IPS-18a (cell line): Measurements from ENCODE around the gene TMEM178A.
A peak's percentile ranks its signal among the peaks of the same experiment; 100 is the strongest.
"Not testable (repeated sequence)": the region's sequence is repeated elsewhere in the genome, so short reads cannot be mapped to it uniquely, and the experiment has no call there.

Experiments
- H3K27ac ChIP-seq: one replicate; pipeline ENCODE4 v1.5.1; 2013; ENCODE audit warnings: low read length
- H3K27me3 ChIP-seq: one replicate; pipeline ENCODE4 v1.6.1; 2013; ENCODE audit warnings: mild to moderate bottlenecking, low read length; ENCODE audit not compliant: control insufficient read depth, insufficient read depth
- H3K36me3 ChIP-seq: one replicate; pipeline ENCODE4 v1.6.1; 2013; ENCODE audit warnings: low read depth, low read length; ENCODE audit not compliant: control insufficient read depth
- H3K4me1 ChIP-seq: one replicate; pipeline ENCODE4 v1.6.1; 2013; ENCODE audit warnings: low read depth, low read length; ENCODE audit not compliant: control insufficient read depth
- H3K4me3 ChIP-seq: one replicate; pipeline ENCODE4 v1.5.1; 2013; ENCODE audit warnings: low read length
- H3K9ac ChIP-seq: one replicate; pipeline ENCODE4 v1.6.1; 2013; ENCODE audit warnings: mild to moderate bottlenecking, low read length, moderate library complexity
- H3K9me3 ChIP-seq: one replicate; pipeline ENCODE4 v1.6.1; 2013; ENCODE audit warnings: low read depth, low read length; ENCODE audit not compliant: control insufficient read depth

Gene TMEM178A

DNA sequence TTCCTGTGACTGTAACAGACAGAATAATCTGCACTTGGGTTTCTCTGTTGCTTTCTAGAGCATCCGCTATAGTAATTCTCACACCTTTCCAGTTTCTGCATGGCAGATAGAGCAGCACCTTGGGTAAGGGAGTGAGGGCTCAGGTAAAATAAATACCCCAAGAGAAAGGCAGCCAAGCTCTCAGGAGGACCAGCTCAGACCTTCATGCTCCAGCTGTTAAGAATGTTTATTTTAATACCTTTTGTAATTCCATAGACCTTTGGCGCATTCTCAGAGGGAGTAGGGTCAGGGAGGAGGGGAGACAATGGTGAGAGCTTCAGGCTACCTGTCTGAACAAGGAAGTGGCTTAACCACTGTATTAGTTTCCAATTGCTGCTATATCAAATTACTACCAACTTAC lies 16.2 kb upstream of the TMEM178A start:
- Histone ChIP-seq H3K4me1 (peaks cover 18% of the 10 kb centered on the region), H3K4me3 (no peak overlapping the region)

DNA sequence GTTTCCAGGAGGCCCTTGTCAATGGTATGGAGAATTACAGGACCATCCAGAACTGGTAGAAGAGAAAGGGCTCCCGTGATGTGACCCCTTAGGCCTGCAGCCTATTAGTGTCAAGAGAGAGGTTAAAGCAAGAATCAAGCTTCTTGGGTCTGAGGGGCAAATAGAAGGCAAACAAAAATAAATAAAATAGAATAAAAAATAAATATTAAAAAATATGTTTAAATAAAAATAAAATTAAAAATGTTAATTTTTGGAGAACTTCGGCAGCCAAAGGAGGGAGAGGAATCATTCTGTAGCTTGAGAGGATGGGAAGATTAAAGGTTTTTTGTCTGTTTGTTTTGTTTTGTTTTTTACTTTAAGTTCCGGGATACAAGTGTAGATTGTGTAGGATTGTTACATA lies 15.2 kb upstream of the TMEM178A start:
- no peak overlapping the region for H3K27ac ChIP-seq
- H3K9me3 ChIP-seq = no peaks in the 10 kb centered on the region
- H3K4me1 ChIP-seq = peaks cover 18% of the 10 kb centered on the region
- H3K36me3 ChIP-seq = no peaks in the 10 kb centered on the region
- no peaks in the 10 kb centered on the region for H3K27me3 ChIP-seq
- no peak overlapping the region for H3K4me3 ChIP-seq
- no peak overlapping the region for H3K9ac ChIP-seq

More for the DNA sequence above, 16.2 kb upstream of the TMEM178A start:
- H3K9me3 ChIP-seq = no peaks in the 10 kb centered on the region
- no peaks in the 10 kb centered on the region for H3K27me3 ChIP-seq
- H3K9ac ChIP-seq = no peak overlapping the region
- no peaks in the 10 kb centered on the region for H3K36me3 ChIP-seq
- no peak overlapping the region for H3K27ac ChIP-seq

DNA sequence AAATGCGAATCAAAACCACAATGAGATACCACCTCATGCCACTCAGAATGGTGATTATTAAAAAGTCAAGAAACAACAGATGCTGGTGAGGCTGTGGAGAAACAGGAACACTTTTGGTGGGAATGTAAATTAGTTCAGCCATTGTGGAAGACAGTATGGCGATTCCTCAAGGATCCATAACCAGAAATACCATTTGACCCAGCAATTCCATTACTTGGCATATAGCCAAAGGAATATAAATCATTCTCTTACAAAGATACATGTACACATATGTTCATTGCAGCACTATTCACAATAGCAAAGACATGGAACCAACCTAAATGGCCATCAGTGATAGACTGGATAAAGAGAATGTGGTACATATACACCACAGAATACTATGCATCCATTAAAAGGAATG lies 9.5 kb upstream of the TMEM178A start:
- H3K9me3 ChIP-seq, H3K27ac ChIP-seq, H3K36me3 ChIP-seq, H3K27me3 ChIP-seq, H3K9ac ChIP-seq, H3K4me1 ChIP-seq, H3K4me3 ChIP-seq: not testable (repeated sequence)

DNA sequence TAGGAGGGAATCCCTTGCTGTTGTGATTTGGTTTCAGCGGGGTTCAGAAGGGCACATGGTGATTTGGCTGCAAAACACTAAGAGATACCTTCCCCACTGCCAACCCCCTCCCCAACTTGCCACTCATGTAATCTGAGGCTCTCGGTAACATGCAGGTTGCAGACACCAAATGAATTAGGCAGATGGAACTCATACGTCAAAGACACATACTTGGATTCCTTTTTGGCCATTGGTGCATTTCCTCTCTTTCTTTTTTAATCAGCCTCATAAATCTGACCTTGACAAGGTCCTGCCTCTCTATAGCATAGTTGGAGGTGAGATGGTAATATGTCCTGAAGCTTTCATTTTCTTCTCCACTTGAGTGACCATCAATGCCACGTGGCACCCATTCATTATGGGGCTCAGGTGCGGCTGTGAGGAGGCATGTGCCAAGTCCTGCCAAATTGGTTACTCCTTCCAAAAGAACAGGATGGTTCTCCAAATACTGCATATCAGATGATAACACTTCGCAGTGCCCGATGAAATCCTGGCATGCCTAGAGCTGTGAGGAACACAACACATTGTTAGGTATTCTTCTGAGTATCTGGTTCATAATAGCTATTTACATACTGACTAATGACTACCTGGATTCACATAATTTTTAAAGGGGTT lies 8.3 kb upstream of the TMEM178A start:
- H3K4me3 ChIP-seq = no peak overlapping the region
- H3K9ac ChIP-seq = no peak overlapping the region
- no peak overlapping the region for H3K27ac ChIP-seq
- no peaks in the 10 kb centered on the region for H3K36me3 ChIP-seq
- no peaks in the 10 kb centered on the region for H3K27me3 ChIP-seq
- H3K4me1 ChIP-seq = peaks cover 5% of the 10 kb centered on the region
- no peaks in the 10 kb centered on the region for H3K9me3 ChIP-seq

DNA sequence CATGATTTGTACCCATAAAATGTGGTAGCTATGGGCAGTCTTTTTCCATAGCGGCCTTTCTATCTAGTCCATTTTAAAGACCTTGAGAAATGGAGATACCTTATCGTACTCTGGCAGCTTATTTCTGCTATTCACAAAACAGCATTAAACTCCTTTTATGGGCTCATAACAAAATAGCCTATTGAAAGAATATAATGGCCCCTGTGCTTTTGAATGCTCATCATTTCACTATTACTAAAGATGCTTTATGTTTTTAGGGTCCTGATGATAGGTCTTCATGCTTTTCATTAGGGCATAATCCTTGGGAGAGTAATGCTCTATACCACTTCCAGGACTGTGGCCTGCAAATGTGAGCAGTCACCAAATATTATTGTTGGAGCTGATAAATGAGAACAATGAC lies 7.3 kb upstream of the TMEM178A start:
- Histone ChIP-seq H3K27ac (no peak overlapping the region), H3K4me3 (no peak overlapping the region), H3K36me3 (no peaks in the 10 kb centered on the region), H3K4me1 (peaks cover 5% of the 10 kb centered on the region), H3K9me3 (no peaks in the 10 kb centered on the region), H3K9ac (no peak overlapping the region), H3K27me3 (no peaks in the 10 kb centered on the region)

DNA sequence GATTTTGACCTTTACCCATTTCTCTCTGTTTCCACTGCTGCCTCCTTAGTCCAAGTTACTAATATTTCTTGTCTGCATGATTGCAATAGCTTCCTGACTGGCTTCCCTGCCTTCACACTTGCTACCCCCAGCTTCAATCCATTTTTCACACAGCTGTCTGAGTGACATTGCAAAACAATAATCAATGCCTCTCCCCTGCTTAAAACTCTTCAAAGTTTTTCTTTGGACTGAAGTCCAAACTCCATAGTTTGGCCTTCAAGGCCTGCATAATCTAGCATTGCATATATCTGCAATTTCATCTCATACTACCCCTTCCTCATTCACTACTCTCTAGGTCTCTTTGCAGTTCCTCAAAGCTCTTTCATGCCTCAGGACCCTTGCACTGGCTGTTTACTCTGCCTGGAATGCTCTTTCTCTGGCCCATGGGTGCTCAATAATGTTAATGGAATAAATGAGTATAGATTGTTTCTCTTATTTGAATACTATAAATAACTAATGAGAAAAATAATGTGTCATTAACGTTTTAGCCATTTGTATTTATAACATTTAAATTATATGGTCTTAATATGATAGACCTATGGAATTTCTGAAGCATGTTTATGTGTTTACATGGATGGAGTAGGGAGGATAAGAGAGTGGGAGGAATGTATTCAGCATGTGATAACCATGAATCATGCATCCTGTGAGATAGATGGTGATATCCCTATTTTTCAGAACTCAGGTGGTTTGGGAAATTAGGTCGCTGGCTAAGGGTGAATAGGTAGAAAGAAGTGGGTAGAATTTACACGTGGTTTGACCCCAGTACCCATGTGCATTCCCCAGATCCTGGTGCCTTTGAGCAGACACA lies 5.7 kb upstream of the TMEM178A start:
- Histone ChIP-seq H3K4me1 (peaks cover 5% of the 10 kb centered on the region), H3K36me3 (no peaks in the 10 kb centered on the region), H3K27me3 (peaks cover 13% of the 10 kb centered on the region), H3K9ac (no peak overlapping the region), H3K9me3 (no peaks in the 10 kb centered on the region), H3K4me3 (no peak overlapping the region), H3K27ac (no peak overlapping the region)

DNA sequence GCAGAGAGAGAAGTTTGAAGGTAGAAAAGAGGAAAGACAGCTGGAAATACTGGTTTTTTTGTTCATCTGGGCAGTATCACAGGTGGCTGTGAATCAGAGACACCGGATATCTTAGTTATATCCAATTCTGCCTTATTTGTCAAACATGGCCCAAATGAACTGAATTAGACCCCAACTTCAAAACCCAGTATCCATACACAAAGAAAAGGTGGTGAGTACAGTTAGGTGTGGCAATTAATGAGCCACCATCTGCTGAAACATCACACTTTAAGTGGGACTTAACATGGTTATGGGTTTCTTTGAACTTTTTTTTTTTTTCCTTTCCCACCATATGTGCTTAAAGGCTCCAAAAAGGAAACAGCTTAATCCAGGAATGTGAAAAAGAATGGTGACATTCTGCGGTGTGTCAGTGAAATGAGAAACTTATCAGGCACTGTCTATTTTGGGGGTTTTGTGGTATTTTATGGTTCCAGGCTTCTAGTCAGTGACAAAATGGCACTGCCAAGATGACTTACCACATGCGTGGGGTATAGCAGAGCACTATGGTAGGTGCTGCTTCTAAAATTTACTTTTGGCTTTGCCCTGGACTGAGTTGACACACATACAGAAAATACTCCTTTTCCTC lies 5.0 kb upstream of the TMEM178A start:
- Histone ChIP-seq H3K4me3 (no peak overlapping the region), H3K36me3 (no peaks in the 10 kb centered on the region), H3K4me1 (peaks cover 5% of the 10 kb centered on the region), H3K9ac (no peak overlapping the region), H3K27me3 (peaks cover 13% of the 10 kb centered on the region), H3K27ac (no peak overlapping the region), H3K9me3 (no peaks in the 10 kb centered on the region)

DNA sequence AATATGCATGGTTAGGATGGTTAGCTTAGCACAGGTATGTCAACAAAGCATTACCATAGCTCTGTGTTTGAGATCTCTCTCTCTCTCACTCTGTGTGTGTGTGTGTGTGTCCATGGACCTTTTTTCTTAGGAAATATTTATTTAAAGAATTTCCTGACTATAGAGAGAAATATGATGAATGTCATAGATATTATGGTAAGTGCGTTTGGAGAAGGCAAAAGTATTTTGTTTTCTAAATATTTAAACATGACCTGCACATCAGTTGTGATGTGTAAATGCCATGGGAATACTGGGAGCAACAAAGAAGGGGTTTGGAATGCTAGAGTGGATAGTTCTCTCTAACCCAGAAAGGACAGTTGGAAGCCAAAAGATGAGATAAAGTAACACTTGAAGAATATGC lies 3.9 kb upstream of the TMEM178A start:
- no peaks in the 10 kb centered on the region for H3K36me3 ChIP-seq
- peaks cover 6% of the 10 kb centered on the region for H3K4me1 ChIP-seq
- no peak overlapping the region for H3K27ac ChIP-seq
- peaks cover 18% of the 10 kb centered on the region for H3K27me3 ChIP-seq
- no peak overlapping the region for H3K9ac ChIP-seq
- H3K9me3 ChIP-seq = no peaks in the 10 kb centered on the region
- H3K4me3 ChIP-seq = no peak overlapping the region

DNA sequence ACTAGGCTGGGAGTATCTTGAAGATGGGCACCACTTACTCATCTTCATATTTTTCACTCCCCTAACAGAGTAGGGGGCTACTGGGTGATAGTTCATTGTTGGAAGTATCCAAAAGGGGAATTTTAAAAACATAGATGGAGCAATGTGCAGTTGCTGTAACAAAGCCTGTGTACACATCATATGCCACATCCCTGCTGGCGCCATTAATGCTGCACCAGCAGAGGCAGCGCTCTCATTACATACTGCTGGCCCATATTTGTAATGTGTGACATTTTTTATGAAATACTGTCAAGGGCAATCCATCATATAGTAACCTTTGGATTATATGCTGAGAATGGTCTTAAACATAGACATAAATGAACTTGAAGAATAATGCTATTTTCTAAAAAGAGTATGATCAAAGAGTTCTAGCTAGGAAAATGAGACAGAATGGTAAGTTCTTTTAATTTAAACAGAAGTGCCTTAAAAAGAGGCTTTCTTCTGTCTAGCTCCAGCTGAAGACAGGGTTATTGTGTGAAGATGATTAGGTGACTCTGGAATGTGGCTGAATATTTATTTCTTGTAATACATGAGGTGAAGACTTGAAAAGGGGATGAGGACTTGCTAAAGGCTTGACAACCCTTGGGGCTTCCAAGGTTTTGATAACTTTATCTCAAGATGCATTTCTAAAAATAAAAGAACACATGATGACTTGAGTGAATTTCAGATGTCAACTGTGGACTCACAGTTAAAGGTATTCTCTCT lies 2.4 kb upstream of the TMEM178A start:
- peaks cover 17% of the 10 kb centered on the region for H3K4me1 ChIP-seq
- H3K9ac ChIP-seq = no peak overlapping the region
- H3K9me3 ChIP-seq = no peaks in the 10 kb centered on the region
- H3K27ac ChIP-seq = no peak overlapping the region
- H3K4me3 ChIP-seq = no peak overlapping the region
- peaks cover 33% of the 10 kb centered on the region for H3K27me3 ChIP-seq
- H3K36me3 ChIP-seq = no peaks in the 10 kb centered on the region

DNA sequence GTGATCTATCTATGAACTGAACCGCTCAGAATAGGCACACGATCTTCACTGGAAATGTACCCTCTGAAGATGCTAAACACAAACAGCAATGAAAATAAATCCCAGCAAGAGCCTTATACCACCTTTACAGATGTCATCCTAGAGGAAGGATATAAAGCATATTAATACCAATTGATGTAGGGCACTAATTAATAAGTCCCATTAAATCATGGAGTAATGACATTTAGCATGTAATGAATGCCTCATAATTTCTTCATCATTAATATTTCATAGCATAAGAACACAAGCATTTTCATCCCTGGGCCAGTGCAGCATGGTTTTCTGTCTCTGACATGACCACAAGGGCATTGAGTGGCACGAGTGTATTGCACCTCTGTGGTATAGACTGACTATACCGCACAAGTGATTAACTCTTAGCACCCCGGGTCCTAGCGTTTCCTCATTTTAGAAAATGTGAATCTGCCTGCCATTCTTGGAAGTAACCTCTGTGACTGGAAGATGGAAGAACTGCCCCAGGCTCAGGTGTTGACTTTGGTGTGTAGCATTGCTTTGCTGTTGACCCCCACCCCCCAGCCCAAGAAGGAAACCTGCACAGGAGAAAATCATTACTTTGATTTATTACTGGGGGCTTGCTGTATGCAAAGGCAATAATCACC lies 1.4 kb upstream of the TMEM178A start:
- Histone ChIP-seq H3K9me3 (no peaks in the 10 kb centered on the region), H3K9ac (no peak overlapping the region), H3K27ac (no peak overlapping the region), H3K36me3 (no peaks in the 10 kb centered on the region), H3K27me3 (peaks cover 37% of the 10 kb centered on the region), H3K4me3 (peak overlapping the region; percentile 88), H3K4me1 (peaks cover 17% of the 10 kb centered on the region)
